Right lung (tissue), 5 donors: Measurements from ENCODE around the gene TNS3. TPM values are rescaled to one million over a fixed set of nuclear protein-coding genes. Genes with fewer than 3 reads are reported as not detected.
A peak's percentile ranks its signal among the peaks of the same experiment; 100 is the strongest.
"Not testable (repeated sequence)": the region's sequence is repeated elsewhere in the genome, so short reads cannot be mapped to it uniquely, and the experiment has no call there.

Source experiments
- DNase-seq, 2 donors: peaks; one replicate each; pipeline ENCODE4 v3.0.0-alpha.2; 2013
- polyA plus RNA-seq, 5 donors: library from polyadenylated mRNA; unstranded; fragments of 120-200 nt; gene quantifications; one replicate each; pipeline versions ENCODE4 v1.2.1 to v1.2.3, GENCODE V29; 2013; ENCODE audit warnings: inconsistent platforms in 1 of 5, low replicate concordance in 1 of 5; ENCODE audit not compliant: insufficient read length in 5 of 5, insufficient read depth in 1 of 5

Gene TNS3
- polyA plus RNA-seq, 5 donors = 76.8 to 102 (median 95.4) TPM

GRCh38 chr7:47454069-47454973, 127.6 kb downstream of the TNS3 start:
- DNase-seq = no peak

GRCh38 chr7:47453093-47454061, 128.5 kb downstream of the TNS3 start:
- no peak for DNase-seq

DNA sequence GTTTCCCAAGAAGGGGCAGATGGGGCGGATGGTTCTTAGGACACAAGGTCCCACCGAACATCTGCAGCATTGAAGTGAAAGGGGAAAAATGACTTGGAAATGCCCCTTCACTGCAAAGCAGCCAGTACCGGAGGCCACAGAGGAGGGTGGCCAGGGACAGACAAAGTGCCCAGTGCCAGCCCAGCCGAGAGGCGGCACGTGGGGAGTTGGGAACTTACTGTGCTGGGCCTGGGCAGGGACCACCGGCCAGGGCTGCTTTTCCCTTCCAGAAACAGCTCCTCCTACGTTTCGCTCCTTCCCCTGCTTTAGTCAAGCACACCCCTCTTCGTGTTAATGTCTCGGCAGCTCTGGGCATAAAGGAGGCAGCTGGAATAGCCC, 129.2 kb downstream of the TNS3 start:
- DNase-seq = no peak

- no peak for DNase-seq
Measured at GRCh38 chr7:47452295-47452694, 129.6 kb downstream of the TNS3 start.

- DNase-seq = no peak
Measured at GRCh38 chr7:47451851-47452205, 130.1 kb downstream of the TNS3 start.

DNA sequence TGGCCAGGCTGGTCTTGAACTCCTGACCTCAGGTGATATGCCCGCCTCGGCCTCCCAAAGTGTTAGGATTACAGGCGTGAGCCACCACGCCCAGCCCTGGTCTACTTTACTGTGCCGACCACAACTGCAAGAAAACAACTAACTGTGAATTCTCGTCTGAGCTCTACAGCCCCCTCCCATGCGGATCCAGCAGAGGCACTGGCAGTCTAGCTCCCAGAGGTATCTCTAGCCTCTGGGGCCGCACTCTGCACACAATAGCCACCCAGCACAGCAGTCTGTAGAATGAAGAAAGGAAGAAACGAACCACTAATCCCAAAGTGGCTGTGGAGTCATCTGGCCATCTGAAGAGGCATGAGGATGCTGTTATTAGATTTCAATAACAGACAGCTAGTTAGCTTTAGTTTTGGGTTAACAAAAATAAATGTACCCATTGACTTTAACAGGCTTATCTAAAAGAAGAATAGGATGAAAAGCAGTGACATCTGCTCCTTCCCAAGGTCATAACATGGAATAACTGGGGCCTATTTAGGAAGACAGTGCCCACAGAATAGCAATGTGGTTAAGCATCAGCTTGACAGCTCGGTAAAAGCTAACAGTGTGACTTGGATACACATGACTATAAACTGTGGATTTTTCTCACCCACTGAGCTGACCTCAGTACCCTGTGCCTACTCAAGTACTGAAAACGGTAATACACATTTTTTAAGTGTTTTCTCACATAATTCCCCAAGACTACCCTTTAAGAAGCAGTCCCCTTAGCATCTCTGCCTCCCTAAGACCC, 131.9 kb downstream of the TNS3 start:
- no peak for DNase-seq

DNA sequence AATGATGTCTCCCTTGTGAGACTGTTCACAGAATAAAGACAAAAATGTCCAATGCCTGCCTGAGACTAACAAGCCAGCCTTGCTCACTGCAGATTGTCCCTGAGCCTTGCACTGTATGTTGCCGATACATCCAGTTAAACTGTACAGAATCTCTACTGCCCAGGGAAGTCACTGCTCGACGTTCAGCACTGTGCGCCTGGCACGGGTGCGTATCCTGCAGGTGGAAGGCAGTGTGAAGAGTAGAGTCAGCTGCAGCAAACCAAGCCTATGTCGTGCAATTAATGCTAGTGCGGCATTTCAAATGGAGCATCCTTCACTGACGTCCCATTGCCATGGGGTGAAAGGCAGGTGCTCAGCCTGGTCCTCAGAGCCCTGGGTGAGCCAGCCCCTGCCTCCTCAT, 132.9 kb downstream of the TNS3 start:
- DNase-seq = no peak

GRCh38 chr7:47447621-47448349, 134.1 kb downstream of the TNS3 start:
- no peak for DNase-seq

DNA sequence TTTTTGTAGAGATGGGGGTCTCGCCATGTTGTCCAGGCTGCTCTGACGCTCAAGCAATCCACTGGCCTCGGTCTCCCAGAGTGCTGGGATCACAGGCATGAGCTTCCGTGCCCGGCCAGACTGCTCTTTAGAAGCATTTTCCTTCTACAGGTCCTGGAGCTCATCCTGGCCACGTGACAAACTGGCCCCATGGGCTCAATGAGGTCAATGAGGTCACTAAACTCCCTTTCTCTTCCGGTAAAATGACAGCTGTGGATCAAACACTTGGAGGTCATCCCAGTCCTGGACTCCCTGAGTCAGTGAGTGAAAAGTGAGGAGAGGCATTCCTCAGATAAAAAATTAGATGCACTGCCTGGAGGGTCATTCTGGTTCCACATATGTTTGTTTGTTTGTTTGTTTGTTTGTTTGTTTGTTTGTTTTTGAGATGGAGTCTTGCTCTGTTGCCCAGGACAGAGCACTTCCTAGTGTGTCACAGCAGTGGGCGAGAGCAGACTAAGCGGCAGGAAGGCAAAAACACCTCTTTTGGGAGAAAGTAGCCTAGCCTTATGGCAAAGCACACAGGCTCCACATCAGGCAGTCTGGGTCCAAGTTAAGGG, 134.9 kb downstream of the TNS3 start:
- no peak for DNase-seq

DNA sequence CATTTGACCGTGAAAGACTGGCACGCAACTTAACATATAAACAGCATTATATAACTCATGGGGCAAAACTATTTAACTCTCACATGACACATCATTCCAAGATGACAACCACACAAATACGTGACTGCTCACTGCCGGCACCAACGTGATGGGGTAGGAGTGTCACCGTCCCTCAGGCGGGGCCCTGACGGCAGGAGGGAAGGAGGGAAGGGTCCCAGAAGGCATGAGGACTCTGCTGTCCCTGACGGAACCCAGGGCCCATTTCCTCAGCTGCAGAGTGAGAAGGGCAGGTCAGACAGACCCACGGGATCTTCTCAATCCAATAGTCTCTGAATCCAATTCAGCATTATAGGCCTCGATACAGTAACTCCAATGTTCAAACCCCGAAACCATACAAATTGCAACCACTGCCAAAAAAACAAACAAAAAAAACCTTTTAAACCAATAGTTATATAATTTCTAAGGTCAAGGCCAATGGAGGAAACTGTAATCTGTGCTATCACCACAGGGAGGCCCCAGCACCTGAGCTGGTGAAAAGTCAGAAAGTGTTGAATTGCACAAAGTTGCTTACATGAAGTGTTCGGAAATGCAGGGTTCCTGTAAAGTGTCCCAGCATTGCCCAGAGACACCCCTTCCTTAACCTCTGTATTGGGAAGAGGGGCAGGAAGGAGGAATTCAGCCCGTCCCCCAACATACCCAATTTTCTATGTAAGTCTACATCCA, 137.4 kb downstream of the TNS3 start:
- no peak for DNase-seq

DNA sequence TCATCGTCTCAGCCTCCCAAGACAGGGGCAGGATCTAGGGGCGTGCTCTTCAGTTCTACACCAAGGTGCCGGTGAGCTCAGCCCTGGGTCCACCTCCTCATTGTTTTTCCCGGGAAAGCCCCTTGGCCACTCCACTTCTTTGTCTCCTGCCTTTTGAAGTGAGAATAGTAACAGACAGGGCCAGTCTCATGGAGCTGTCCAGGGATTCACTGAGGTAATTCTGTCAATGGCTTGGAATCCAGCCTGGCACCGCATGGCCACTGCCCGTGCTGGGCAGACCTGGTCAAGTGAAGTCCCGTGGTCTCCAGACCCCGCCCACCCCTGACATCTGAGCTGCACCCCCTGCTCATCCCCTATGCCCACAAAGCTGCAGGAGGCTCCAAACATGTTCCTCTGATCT, 138.9 kb downstream of the TNS3 start:
- no peak for DNase-seq

DNA sequence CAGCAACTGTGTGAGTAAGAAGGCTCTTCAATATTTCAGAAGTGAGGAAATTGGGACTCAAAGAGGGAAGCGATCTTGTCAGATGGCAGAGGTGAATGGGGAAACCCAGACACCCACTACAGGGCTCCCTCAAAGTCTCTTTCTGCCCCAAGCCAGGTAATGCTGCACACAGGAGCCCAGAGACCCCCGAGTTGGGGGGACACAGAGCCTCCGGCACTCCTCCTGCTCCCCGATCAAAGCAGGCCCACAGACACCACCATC, 139.4 kb downstream of the TNS3 start:
- no peak for DNase-seq

- DNase-seq = no peak
Measured at GRCh38 chr7:47441796-47442604, 139.9 kb downstream of the TNS3 start.

GRCh38 chr7:47441048-47441447, 140.9 kb downstream of the TNS3 start:
- not testable (repeated sequence) for DNase-seq

DNA sequence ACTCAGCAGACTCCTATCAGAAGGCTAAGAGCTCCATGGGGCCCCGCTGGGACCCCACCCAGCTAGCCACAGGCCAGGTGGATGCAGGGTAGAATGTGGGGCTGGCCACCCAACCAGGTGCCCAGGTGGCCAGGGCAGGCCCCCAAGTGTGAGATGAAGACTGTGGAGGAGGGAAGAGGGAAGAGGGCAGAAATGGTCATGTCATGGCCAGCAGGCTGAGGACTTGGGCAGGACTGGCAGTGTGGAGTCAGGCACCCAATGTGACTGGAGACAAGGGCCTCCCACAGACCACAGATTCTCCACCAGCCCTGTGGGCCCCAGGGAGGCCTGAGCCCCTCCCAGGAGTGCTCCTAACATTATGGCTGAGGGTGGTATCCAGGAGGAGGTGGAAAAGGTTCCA, 141.6 kb downstream of the TNS3 start:
- DNase-seq = no peak

DNA sequence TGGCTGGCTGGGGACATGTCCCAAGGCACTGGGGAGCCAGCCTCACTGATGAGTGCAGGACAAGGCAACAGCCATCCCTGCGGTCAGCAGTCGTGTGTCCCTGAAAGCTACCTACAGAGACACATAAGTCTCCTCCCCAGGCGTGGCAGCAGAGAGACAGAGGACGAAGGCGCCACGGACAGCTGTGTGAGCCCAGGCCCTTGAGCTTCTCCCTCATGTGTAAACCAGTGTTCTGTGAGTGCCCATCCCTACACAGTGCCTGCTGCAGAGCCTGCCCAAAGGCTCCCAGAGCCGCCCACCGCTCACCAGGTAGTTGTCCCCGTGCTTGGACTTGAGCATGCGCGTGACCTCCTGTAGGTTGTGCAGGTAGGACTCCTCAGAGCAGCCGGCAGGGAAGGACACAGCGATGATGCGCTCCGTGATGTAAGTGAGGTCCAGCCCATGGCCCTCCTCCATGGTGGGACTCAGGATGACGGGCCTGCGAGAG, 142.7 kb downstream of the TNS3 start:
- no peak for DNase-seq

DNA sequence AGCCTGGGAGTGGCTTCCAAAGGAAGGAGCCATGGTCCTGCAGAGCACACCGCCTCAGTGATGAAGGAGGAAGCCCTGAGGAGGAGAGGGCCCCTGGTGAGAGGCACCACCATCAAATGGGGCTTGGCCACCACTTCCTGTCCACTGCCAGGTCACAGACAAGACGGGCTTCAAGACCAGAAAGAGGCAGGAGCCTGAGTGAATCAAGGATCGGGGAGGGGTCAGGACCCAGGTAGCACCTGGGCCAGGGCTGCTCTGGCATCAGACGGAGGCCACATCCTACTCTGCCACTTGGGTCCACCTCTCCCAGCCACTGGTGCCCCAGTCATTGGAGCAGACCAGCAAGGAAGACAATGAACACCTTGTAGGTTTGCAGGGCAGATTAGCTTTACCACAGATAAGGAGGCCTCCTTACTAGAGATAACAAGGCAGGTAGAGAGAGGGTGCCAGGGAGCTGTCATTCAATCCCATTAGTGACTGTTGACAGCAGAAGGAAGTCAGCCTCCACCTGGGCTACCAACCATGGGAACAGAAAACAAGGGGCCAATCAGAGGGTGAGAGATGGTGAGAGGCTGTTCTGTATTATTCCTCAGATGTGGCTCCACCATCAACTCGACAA, 143.4 kb downstream of the TNS3 start:
- DNase-seq = no peak

- peak in 1 of 2 donors; percentile 64 for DNase-seq
Measured at GRCh38 chr7:47435889-47436312, 146.0 kb downstream of the TNS3 start.

DNA sequence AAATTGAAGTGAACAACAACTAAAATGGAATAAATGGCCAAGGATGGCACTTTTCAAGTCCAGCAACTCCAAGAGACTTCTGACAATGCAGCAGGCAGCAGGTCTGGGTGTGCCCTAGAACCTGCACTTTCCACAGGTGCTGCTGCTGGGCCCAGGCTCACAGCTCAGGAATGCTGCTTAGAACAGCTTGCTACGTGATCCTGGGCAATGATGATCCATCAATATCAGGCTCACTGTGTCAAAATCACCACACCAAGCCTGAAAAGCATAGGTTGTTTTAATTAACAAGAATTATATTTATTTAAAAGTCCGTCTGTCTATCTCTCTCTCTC, 148.4 kb downstream of the TNS3 start:
- no peak for DNase-seq
